GM13977 (cell line): ENCODE results near the gene DMD.

ENCODE experiments used
- DNase-seq: peaks from one replicate; pipeline ENCODE4 v3.0.0; 2012; ENCODE audit warnings: low spot score
- CTCF ChIP-seq: IDR thresholded peaks from 2 replicates; pipeline ENCODE4 v1.5.1; 2012; ENCODE audit warnings: mild to moderate bottlenecking, control low read depth; ENCODE audit not compliant: insufficient read depth; ENCODE audit errors: extremely low read depth, missing control alignments
- in situ Hi-C: fragments of 300-500 bp; cut with MboI; formaldehyde crosslinking; loops from one replicate; pipeline ENCODE4 v1.12.0; 2022; ENCODE audit warnings: low sequenced_read_pairs, low pct_unique_long_range_greater_than_20kb, mixed read lengths, inconsistent platforms; ENCODE audit not compliant: unreplicated experiment

The DMD gene

GRCh38 chrX:31124536-31124935 is 2086.8 kb downstream of the DMD start:
- DNase-seq, result no peak
- in situ Hi-C loops, result no loop called here
- no peak for TF ChIP-seq CTCF

GRCh38 chrX:31123335-31123734 is 2088.0 kb downstream of the DMD start:
- in situ Hi-C loops, result no loop called here
- TF ChIP-seq CTCF, result no peak
- no peak for DNase-seq

- TF ChIP-seq CTCF, result no peak
- no peak for DNase-seq
- in situ Hi-C loops, result no loop called here
These were observed 2094.1 kb downstream of the DMD start for GRCh38 chrX:31117266-31117665.

GRCh38 chrX:31115398-31115797 is 2096.0 kb downstream of the DMD start:
- no peak for TF ChIP-seq CTCF
- in situ Hi-C loops, result no loop called here
- no peak for DNase-seq

- in situ Hi-C loops, result no loop called here
These were observed 2096.5 kb downstream of the DMD start for GRCh38 chrX:31114858-31115257.

GRCh38 chrX:31112226-31112999 is 2098.9 kb downstream of the DMD start:
- in situ Hi-C loops, result no loop called here
- no peak for TF ChIP-seq CTCF
- no peak for DNase-seq

More at GRCh38 chrX:31114858-31115257, 2096.5 kb downstream of the DMD start:
- TF ChIP-seq CTCF, result no peak
- no peak for DNase-seq
